H1 (cell line): ENCODE results near the gene CRK. TPM values are rescaled to one million over a fixed set of nuclear protein-coding genes. Genes with fewer than 3 reads are reported as not detected.

Experiments used
- CTCF ChIA-PET: fragments of 300-600 bp; sonication (Branson Sonifier 250); formaldehyde crosslinking; loops from one replicate; lab custom pipeline; 2021; ENCODE audit not compliant: partially characterized antibody; lab: Charles Lee
- POLR2A ChIA-PET: fragments of 300-600 bp; sonication (Branson Sonifier 250); formaldehyde crosslinking; loops from one replicate; lab custom pipeline; 2021; ENCODE audit warnings: inconsistent platforms; ENCODE audit not compliant: partially characterized antibody; lab: Charles Lee
- DNase-seq, 2 experiments: peaks; one replicate each; pipeline versions ENCODE4 v3.0.0 to v3.0.0-alpha.2; 2010 to 2022; ENCODE audit warnings: low spot score in 2 of 2, low read depth in 1 of 2, mixed read lengths in 1 of 2
- FAIRE-seq: peaks from 2 replicates; lab custom pipeline; 2011; peaks lifted over from hg19 to GRCh38; lab: Jason Lieb, UNC
- H2AFZ ChIP-seq: 2 replicates; pipeline ENCODE4 v1.8.1; 2012; ENCODE audit warnings: low read length, inconsistent platforms
- H2AK5ac ChIP-seq: 2 replicates; pipeline ENCODE4 v1.6.1; 2013; ENCODE audit warnings: low read depth, low read length
- H2BK120ac ChIP-seq: replicated peaks from 2 replicates; pipeline ENCODE3; 2013; ENCODE audit warnings: low read depth, low read length, inconsistent platforms
- H2BK12ac ChIP-seq: 2 replicates; pipeline ENCODE4 v1.6.1; 2013; ENCODE audit warnings: low read depth, low read length
- H2BK15ac ChIP-seq: 2 replicates; pipeline ENCODE4 v1.6.1; 2013; ENCODE audit warnings: low read length
- H2BK20ac ChIP-seq: 2 replicates; pipeline ENCODE4 v1.6.1; 2013; ENCODE audit warnings: low read length
- H2BK5ac ChIP-seq: 2 replicates; pipeline ENCODE4 v1.6.1; 2013; ENCODE audit warnings: low read depth, low read length
- H3K14ac ChIP-seq: 2 replicates; pipeline ENCODE4 v1.6.1; 2013; ENCODE audit warnings: inconsistent platforms; ENCODE audit not compliant: insufficient read length
- H3K18ac ChIP-seq: 2 replicates; pipeline ENCODE4 v1.6.1; 2013; ENCODE audit warnings: low read length; ENCODE audit errors: extremely low read depth
- H3K23ac ChIP-seq: 2 replicates; pipeline ENCODE4 v1.6.1; 2013; ENCODE audit warnings: inconsistent platforms; ENCODE audit not compliant: insufficient read length
- H3K23me2 ChIP-seq: 2 replicates; pipeline ENCODE4 v1.6.1; 2013; ENCODE audit warnings: low read depth, low read length
- H3K27ac ChIP-seq: 2 replicates; pipeline ENCODE4 v1.6.1; 2011; ENCODE audit warnings: low read depth, low read length, inconsistent platforms
- H3K27me3 ChIP-seq, 4 experiments: replicated peaks in 1 of 4; 1 replicate in 1 of 4; 2 replicates in 3 of 4; pipeline versions ENCODE4 v1.6.1 to v1.8.1; 2011 to 2013; ENCODE audit warnings: low read length in 3 of 4, mild to moderate bottlenecking in 3 of 4, inconsistent platforms in 2 of 4, mixed read lengths in 2 of 4, moderate library complexity in 1 of 4; ENCODE audit not compliant: control insufficient read depth in 3 of 4, insufficient read depth in 3 of 4; ENCODE audit errors: extremely low read depth in 1 of 4
- H3K36me3 ChIP-seq, 4 experiments: 2 replicates each; pipeline versions ENCODE4 v1.6.1 to v1.8.1; 2011 to 2013; ENCODE audit warnings: mild to moderate bottlenecking in 4 of 4, low read length in 3 of 4, moderate library complexity in 2 of 4, control low read depth in 1 of 4, inconsistent platforms in 1 of 4; ENCODE audit not compliant: insufficient read depth in 4 of 4, control insufficient read depth in 2 of 4
- H3K4ac ChIP-seq: replicated peaks from 2 replicates; pipeline ENCODE3; 2013; ENCODE audit warnings: low read length, low read depth, mixed read lengths, inconsistent platforms; ENCODE audit not compliant: insufficient read length
- H3K4me1 ChIP-seq, 4 experiments: replicated peaks in 1 of 4; 1 replicate in 1 of 4; 2 replicates in 3 of 4; pipeline versions ENCODE4 v1.6.1 to v1.8.1; 2011 to 2013; ENCODE audit warnings: low read length in 3 of 4, inconsistent platforms in 2 of 4, mixed read lengths in 1 of 4; ENCODE audit not compliant: insufficient read depth in 4 of 4, control insufficient read depth in 3 of 4
- H3K4me2 ChIP-seq, 2 experiments: 2 replicates each; pipeline versions ENCODE4 v1.6.1 to v1.8.1; 2011 to 2013; ENCODE audit warnings: low read depth in 2 of 2, low read length in 2 of 2, control low read depth in 1 of 2, inconsistent platforms in 1 of 2, mild to moderate bottlenecking in 1 of 2; ENCODE audit not compliant: insufficient read depth in 1 of 2
- H3K4me3 ChIP-seq, 4 experiments: fragments of 200-600, 300-600 bp in 1 of 4; sonication (generic), shearing (Covaris generic), sonication (Bioruptor Twin) in 1 of 4; 2 replicates each; pipeline versions ENCODE4 v1.5.1 to v1.8.1; 2011 to 2016; ENCODE audit warnings: low read length in 4 of 4, low read depth in 3 of 4, control low read depth in 2 of 4, inconsistent platforms in 2 of 4, mild to moderate bottlenecking in 2 of 4, mixed read lengths in 1 of 4, moderate library complexity in 1 of 4; ENCODE audit not compliant: insufficient read depth in 2 of 4; ENCODE audit errors: extremely low read depth in 1 of 4
- H3K56ac ChIP-seq: replicated peaks from 2 replicates; pipeline ENCODE3; 2013; ENCODE audit warnings: low read depth, mild to moderate bottlenecking, mixed read lengths, low read length, inconsistent platforms; ENCODE audit not compliant: insufficient read length
- H3K79me1 ChIP-seq: 2 replicates; pipeline ENCODE4 v1.6.1; 2013; ENCODE audit warnings: low read depth, low read length, control low read depth
- H3K79me2 ChIP-seq, 2 experiments: 2 replicates each; pipeline versions ENCODE4 v1.6.1 to v1.8.1; 2012 to 2013; ENCODE audit warnings: low read length in 2 of 2, mild to moderate bottlenecking in 2 of 2, inconsistent platforms in 1 of 2; ENCODE audit not compliant: insufficient read depth in 2 of 2, control insufficient read depth in 1 of 2
- H3K9ac ChIP-seq, 4 experiments: replicated peaks in 1 of 4; 1 replicate in 1 of 4; 2 replicates in 3 of 4; pipeline versions ENCODE4 v1.6.1 to v1.8.1; 2011 to 2013; ENCODE audit warnings: low read depth in 3 of 4, low read length in 3 of 4, control low read depth in 2 of 4, mild to moderate bottlenecking in 2 of 4, moderate library complexity in 2 of 4, inconsistent platforms in 1 of 4; ENCODE audit errors: extremely low read depth in 1 of 4
- H3K9me3 ChIP-seq, 2 experiments: 2 replicates each; pipeline versions ENCODE4 v1.6.1 to v1.8.1; 2012 to 2013; ENCODE audit warnings: mild to moderate bottlenecking in 2 of 2, moderate library complexity in 2 of 2, control low read depth in 1 of 2, inconsistent platforms in 1 of 2, low read depth in 1 of 2, low read length in 1 of 2, mixed read lengths in 1 of 2; ENCODE audit not compliant: insufficient read depth in 2 of 2
- H4K20me1 ChIP-seq, 2 experiments: replicated peaks in 1 of 2; 2 replicates each; pipeline versions ENCODE3 to v1.8.1; 2011 to 2013; ENCODE audit warnings: inconsistent platforms in 2 of 2, low read length in 2 of 2, mild to moderate bottlenecking in 1 of 2; ENCODE audit not compliant: insufficient read depth in 2 of 2, control insufficient read depth in 1 of 2
- H4K5ac ChIP-seq: 2 replicates; pipeline ENCODE4 v1.6.1; 2013; ENCODE audit warnings: low read length, low read depth, mixed read lengths, inconsistent platforms; ENCODE audit not compliant: insufficient read length
- H4K8ac ChIP-seq: 2 replicates; pipeline ENCODE4 v1.8.0; 2013; ENCODE audit warnings: mild to moderate bottlenecking, moderate library complexity, low read length, inconsistent platforms; ENCODE audit not compliant: insufficient read depth; ENCODE audit errors: extremely low read depth
- H4K91ac ChIP-seq: replicated peaks from 2 replicates; pipeline ENCODE3; 2013; ENCODE audit warnings: low read length, mixed read lengths, inconsistent platforms; ENCODE audit not compliant: insufficient read length
- CHD2 ChIP-seq: IDR thresholded peaks from 2 replicates; pipeline ENCODE4 v1.6.1; 2012; ENCODE audit warnings: low read length, improper control_type of control experiment
- EZH2 ChIP-seq: fragments of 200-600 bp; sonication (generic); IDR thresholded peaks from 2 replicates; pipeline ENCODE4 v1.7.1; 2012; ENCODE audit warnings: low read depth, mild to moderate bottlenecking, moderate library complexity, low read length, inconsistent platforms; ENCODE audit not compliant: severe bottlenecking
- JUN ChIP-seq: IDR thresholded peaks from 2 replicates; pipeline ENCODE4 v1.6.1; 2011; ENCODE audit warnings: low read depth, mild to moderate bottlenecking, improper control_type of control experiment, low read length
- KDM4A ChIP-seq: IDR thresholded peaks from one replicate; pipeline ENCODE4 v1.7.1; 2012; ENCODE audit warnings: low read depth, mild to moderate bottlenecking, moderate library complexity, low read length, inconsistent platforms; ENCODE audit not compliant: severe bottlenecking
- RNF2 ChIP-seq: fragments of 200-900, 300-1000 bp; sonication (generic); IDR thresholded peaks from 2 replicates; pipeline ENCODE4 v1.7.1; 2016; ENCODE audit warnings: borderline replicate concordance, low read depth, mild to moderate bottlenecking, antibody characterized with exemption, low read length; ENCODE audit not compliant: poor library complexity, severe bottlenecking; ENCODE audit errors: missing control alignments
- SIRT6 ChIP-seq: IDR thresholded peaks from one replicate; pipeline ENCODE4 v1.7.1; 2012; ENCODE audit warnings: low read length, inconsistent platforms
- TAF7 ChIP-seq: optimal IDR thresholded peaks from 2 replicates; pipeline ENCODE3; 2011; ENCODE audit warnings: low read depth, mild to moderate bottlenecking, inconsistent platforms, low read length, moderate library complexity, borderline replicate concordance
- YY1 ChIP-seq: IDR thresholded peaks from 2 replicates; pipeline ENCODE4 v1.6.1; 2011; ENCODE audit warnings: low read depth, mild to moderate bottlenecking, low read length
- ZNF274 ChIP-seq: IDR thresholded peaks from 2 replicates; pipeline ENCODE4 v1.7.0; 2012; ENCODE audit warnings: low read length, borderline replicate concordance; ENCODE audit errors: extremely low read depth
- WGBS, 2 experiments: shearing (Covaris generic) in 1 of 2; methylation state at CpG; one replicate each; pipeline versions ENCODE4 v1.1.6 to v1.1.7; 2013 to 2015; ENCODE audit warnings: low lambda C conversion rate in 2 of 2, mixed read lengths in 2 of 2, inconsistent platforms in 1 of 2, low coverage in 1 of 2, missing lambda C conversion rate in 1 of 2; ENCODE audit not compliant: insufficient replicate concordance in 2 of 2, insufficient coverage in 1 of 2, insufficient read length in 1 of 2; ENCODE audit errors: extremely low coverage in 1 of 2, missing lambda C conversion rate in 1 of 2; 5-methylcytosine and 5-hydroxymethylcytosine counted together
- polyA plus RNA-seq, 7 experiments: library from polyadenylated mRNA; depleted of rRNA in 3 of 7; stranded (reverse) in 5 of 7; unstranded in 2 of 7; fragments of >200 nt in 5 of 7; fragments of 200-250 nt in 2 of 7; gene quantifications; 1 replicate in 5 of 7; 2 replicates in 1 of 7; 4 replicates in 1 of 7; pipeline versions ENCODE4 v1.2.1 to v1.2.3, GENCODE V29; 2011 to 2013; ENCODE audit warnings: missing spikeins in 2 of 7, mixed read lengths in 2 of 7
- total RNA-seq: library from RNA; stranded (reverse); fragmentation: NEBNext Ultra II Directional; extraction: Animal tissue kit (Norgen Biotek cat#: 25700); gene quantifications from 2 replicates; pipeline ENCODE4 v1.2.1, GENCODE V29; 2021

The CRK gene
- total and polyA plus RNA-seq, 2 of the 8 experiments (the other 6 are each of a cell fraction or from before 2014, with no cell fraction given), result 32.8 to 57.1 TPM

GRCh38 chr17:1481736-1482135 lies 25.7 kb upstream of the CRK start:
- FAIRE-seq (no peak), DNase-seq (no peak)
- no peak overlapping the region for H3K4me2 ChIP-seq
- ChIA-PET CTCF (interaction anchor here (1.0 to 1.7 kb wide), 3 partner anchors 11 to 54 kb away, joined by 3 to 4 read pairs (median 3); partner anchors contain the start of gene MYO1C), POLR2A (interaction anchor here (0.6 kb wide), 1 partner anchor 9 kb away, joined by 3 read pairs; no protein-coding TSS in a partner anchor)
- H3K79me1 ChIP-seq, result no peaks in the 10 kb centered on the region
- H3K79me2 ChIP-seq, result no peaks in the 10 kb centered on the region
- H3K4me1 ChIP-seq, result peaks cover 0 to 16% (median 4%) of the 10 kb centered on the region in 4 experiments; a peak in 5 of 7 replicates
- no peak overlapping the region for H3K4ac ChIP-seq
- no peak overlapping the region for H3K4me3 ChIP-seq
- peaks cover 0 to 6% (median 0%) of the 10 kb centered on the region in 4 experiments; a peak in 2 of 7 replicates for H3K27me3 ChIP-seq
- H2BK120ac ChIP-seq, result no peak overlapping the region
- 93% methylated on average over 11 of the region's 11 CpGs; no CpG with 5 or more reads in 1 of the 2 experiments for WGBS, 2 experiments
- no peak overlapping the region for H3K9ac ChIP-seq
- H2BK15ac ChIP-seq, result no peak overlapping the region
- no peak overlapping the region for H3K23ac ChIP-seq
- no peak overlapping the region for H4K91ac ChIP-seq
- H3K14ac ChIP-seq, result no peak overlapping the region
- no peak overlapping the region for H2BK20ac ChIP-seq
- H3K23me2 ChIP-seq, result peaks cover 3% of the 10 kb centered on the region; the same call in 1 of the 2 replicates
- H2BK5ac ChIP-seq, result no peak overlapping the region
- no peak overlapping the region for H4K8ac ChIP-seq
- H2BK12ac ChIP-seq, result no peak overlapping the region
- no peak overlapping the region for H2AK5ac ChIP-seq
- no peak overlapping the region for H3K56ac ChIP-seq
- no peak overlapping the region for H3K27ac ChIP-seq
- peaks cover 0 to 8% of the 10 kb centered on the region in 2 experiments for H4K20me1 ChIP-seq
- H3K18ac ChIP-seq, result no peak overlapping the region
- no peak overlapping the region for H2AFZ ChIP-seq
- H3K36me3 ChIP-seq, result peaks cover 9 to 44% (median 30%) of the 10 kb centered on the region in 4 experiments; a peak in 6 of 8 replicates
- no peaks in the 10 kb centered on the region for H3K9me3 ChIP-seq
- TF ChIP-seq KDM4A (no peak), EZH2 (no peak), CHD2 (no peak), YY1 (no peak), JUN (no peak), TAF7 (no peak), SIRT6 (no peak), RNF2 (no peak), ZNF274 (no peak)
- H4K5ac ChIP-seq, result no peak overlapping the region
